Pancreas (tissue), 10 donors: ENCODE results near the gene ASCC3. TPM values are rescaled to one million over a fixed set of nuclear protein-coding genes. Genes with fewer than 3 reads are reported as not detected.

Source experiments
- ATAC-seq, 4 donors: fragments of 200-7000 bp; cut with Tn5 transposase; one replicate each; pipeline versions ENCODE4 v1.8.0 to v1.9.1; 2020; ENCODE audit warnings: mild to moderate bottlenecking in 4 of 4, moderate library complexity in 4 of 4
- DNase-seq, 6 donors: peaks; one replicate each; pipeline ENCODE4 v3.0.0-alpha.2; 2020
- FAIRE-seq: peaks from 2 replicates; lab custom pipeline; 2012; peaks lifted over from hg19 to GRCh38; lab: Jason Lieb, UNC
- H3K27ac ChIP-seq, 4 donors: fragments of 200-600 bp; sonication (generic); 1 replicate in 3 of 4; 2 replicates in 1 of 4; pipeline versions ENCODE4 v1.5.0 to v1.8.0; 2020
- H3K27me3 ChIP-seq, 4 donors: fragments of 200-600 bp; one replicate each; pipeline ENCODE4 v1.8.0; 2021
- H3K36me3 ChIP-seq, 3 donors: fragments of 200-600 bp; sonication (generic) in 1 of 3; one replicate each; pipeline versions ENCODE4 v1.5.0 to v1.8.0; 2020 to 2021
- H3K4me1 ChIP-seq, 3 donors: fragments of 200-600 bp; one replicate each; pipeline ENCODE4 v1.8.0; 2021
- H3K4me3 ChIP-seq, 4 donors: fragments of 200-600 bp; sonication (generic) in 2 of 4; one replicate each; pipeline versions ENCODE4 v1.5.0 to v1.8.0; 2020 to 2021
- H3K9me3 ChIP-seq, 4 donors: fragments of 200-600 bp; one replicate each; pipeline ENCODE4 v1.8.0; 2021
- CTCF ChIP-seq, 4 donors: fragments of 200-600 bp; sonication (generic) in 3 of 4; IDR thresholded peaks; one replicate each; pipeline versions ENCODE4 v1.5.0 to v1.8.0; 2021; ENCODE audit warnings: antibody characterized with exemption in 4 of 4
- WGBS, 2 donors: extraction: QIAGEN DNeasy Blood & Tissue Kit; methylation state at CpG; one replicate each; pipeline ENCODE4 v1.1.7; 2013; 5-methylcytosine and 5-hydroxymethylcytosine counted together
- intact Hi-C, 3 donors: fragments of 100-400 bp; cut with DNase I; formaldehyde crosslinking; loops; one replicate each; pipeline versions ENCODE4 v1.11.1 to v1.14.2; 2022
- polyA plus RNA-seq, 2 donors: library from polyadenylated mRNA; stranded (reverse); fragments of 200-250 nt; gene quantifications; one replicate each; pipeline ENCODE4 v1.2.3, GENCODE V29; 2013
- total RNA-seq, 6 donors: library from RNA; stranded (reverse); fragmentation: NEBNext Ultra II Directional in 4 of 6; extraction: Animal tissue kit (Norgen Biotek cat#: 25700) in 4 of 6; gene quantifications; one replicate each; pipeline versions ENCODE4 v1.2.1 to v1.2.4, GENCODE V29; 2021 to 2023
- donor health status: healthy with polysubstance abuse.
- donor health status: DM: no; HTN: no; CAD: no; lungs with moderate emphysema.
- donor health status: DM: no; HTN: no; CAD: no.
- donor health status: control.
- donor health status: control.
- donor health status: Bipolar disorder and iron deficiency.
- donor health status: DM: yes; HTN: yes; CAD: no.
- donor health status: DM: no; HTN: no; CAD: no.
- donor health status: DM: no; HTN: no; CAD: no.
- donor health status: DM: yes; HTN: yes; CAD: no.

Gene ASCC3
- total and polyA plus RNA-seq, 8 donors, result 4.4 to 20.3 (median 13.4) TPM

GRCh38 chr6:100712997-100713396 lies 168.1 kb downstream of the ASCC3 start:
- no peak overlapping the region for H3K27ac ChIP-seq
- FAIRE-seq, result no peak
- 95% methylated on average over 6 of the region's 6 CpGs for WGBS, 2 donors

GRCh38 chr6:100706491-100706890 lies 174.6 kb downstream of the ASCC3 start:
- Histone ChIP-seq H3K27me3 (no peaks in the 10 kb centered on the region), H3K4me1 (peaks cover 0 to 5% (median 0%) of the 10 kb centered on the region in 3 donors), H3K27ac (no peak overlapping the region), H3K36me3 (no peaks in the 10 kb centered on the region), H3K4me3 (no peak overlapping the region), H3K9me3 (no peaks in the 10 kb centered on the region)
- intact Hi-C loops, result no loop called here
- no peak for DNase-seq
- no peak for FAIRE-seq
- 47 to 48% methylated on average over 2 of the region's 2 CpGs for WGBS, 2 donors
- ATAC-seq, result no peak
- TF ChIP-seq CTCF (IDR thresholded peaks at IDR 0.05), result no peak

More at GRCh38 chr6:100712997-100713396, 168.1 kb downstream of the ASCC3 start:
- no peak for TF ChIP-seq CTCF (IDR thresholded peaks at IDR 0.05)
- no peak for ATAC-seq
- Histone ChIP-seq H3K36me3 (peaks cover 0 to 7% (median 0%) of the 10 kb centered on the region in 3 donors), H3K4me3 (no peak overlapping the region), H3K9me3 (no peaks in the 10 kb centered on the region), H3K27me3 (no peaks in the 10 kb centered on the region), H3K4me1 (no peaks in the 10 kb centered on the region)
- intact Hi-C loops, result no loop called here
- DNase-seq, result no peak

- DNase-seq (no peak), ATAC-seq (no peak), FAIRE-seq (no peak)
- no peak for TF ChIP-seq CTCF (IDR thresholded peaks at IDR 0.05)
- intact Hi-C loops, result no loop called here
- 87 to 91% methylated on average over 5 of the region's 5 CpGs for WGBS, 2 donors
- H3K9me3 ChIP-seq, result no peaks in the 10 kb centered on the region
- no peak overlapping the region for H3K4me3 ChIP-seq
- no peaks in the 10 kb centered on the region for H3K36me3 ChIP-seq
- H3K27me3 ChIP-seq, result no peaks in the 10 kb centered on the region
- H3K27ac ChIP-seq, result no peak overlapping the region
- H3K4me1 ChIP-seq, result peaks cover 0 to 5% (median 0%) of the 10 kb centered on the region in 3 donors
Observed at GRCh38 chr6:100704961-100705360, 176.2 kb downstream of the ASCC3 start.

GRCh38 chr6:100701728-100702127 lies 179.4 kb downstream of the ASCC3 start:
- 96 to 98% methylated on average over 2 of the region's 2 CpGs for WGBS, 2 donors
- no peak overlapping the region for H3K4me3 ChIP-seq
- FAIRE-seq (no peak), ATAC-seq (no peak), DNase-seq (no peak)
- intact Hi-C loops, result no loop called here
- H3K27ac ChIP-seq, result no peak overlapping the region
- no peaks in the 10 kb centered on the region for H3K4me1 ChIP-seq
- H3K27me3 ChIP-seq, result no peaks in the 10 kb centered on the region
- H3K9me3 ChIP-seq, result no peaks in the 10 kb centered on the region
- TF ChIP-seq CTCF (IDR thresholded peaks at IDR 0.05), result no peak
- no peaks in the 10 kb centered on the region for H3K36me3 ChIP-seq

- no peak for TF ChIP-seq CTCF (IDR thresholded peaks at IDR 0.05)
- FAIRE-seq (no peak), ATAC-seq (no peak), DNase-seq (no peak)
- Histone ChIP-seq H3K36me3 (no peaks in the 10 kb centered on the region), H3K9me3 (no peaks in the 10 kb centered on the region), H3K4me3 (no peak overlapping the region), H3K27me3 (no peaks in the 10 kb centered on the region), H3K4me1 (peaks cover 0 to 4% (median 0%) of the 10 kb centered on the region in 3 donors), H3K27ac (no peak overlapping the region)
- 98 to 100% methylated on average over 3 of the region's 3 CpGs for WGBS, 2 donors
- intact Hi-C loops, result no loop called here
Observed at GRCh38 chr6:100700009-100700408, 181.1 kb downstream of the ASCC3 start.
